ENCODE results near the gene MYO10. TPM values are rescaled to one million over a fixed set of nuclear protein-coding genes. Genes with fewer than 3 reads are reported as not detected.
A peak's percentile ranks its signal among the peaks of the same experiment; 100 is the strongest.

Gene MYO10
- total and polyA plus RNA-seq, 2 experiments from 2014 or later, result 119 to 276 TPM

DNA sequence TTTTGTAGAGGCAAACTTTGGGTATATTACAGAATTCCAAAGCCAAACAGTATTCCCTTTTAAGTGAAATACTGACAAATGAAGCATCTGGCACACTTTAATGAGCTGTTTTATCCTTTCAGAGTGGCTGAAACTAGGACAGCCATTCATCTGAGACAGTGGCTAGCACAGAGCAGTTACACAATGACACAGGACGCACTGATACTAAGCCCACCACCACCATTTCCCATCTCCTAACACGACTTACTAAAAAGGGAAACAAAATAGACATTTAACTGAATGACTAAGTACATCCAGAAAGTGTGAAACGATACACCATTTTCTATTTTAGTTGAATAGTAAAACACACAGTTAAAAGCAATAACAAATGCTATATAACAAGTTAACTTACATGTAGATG lies 198.9 kb downstream of the MYO10 start:
- no peaks in the 10 kb centered on the region; the same call in 1 of the 2 replicates for H3K36me3 ChIP-seq (ENCODE audit: insufficient read depth)
- H3K27ac Mint-ChIP-seq, result peak overlapping the region; percentile 79; the same call in 1 of the 2 replicates
- peak overlapping the region; percentile 93 for H3K27ac ChIP-seq (ENCODE audit: low read depth)
- peak overlapping the region; percentile 84 for H3K4me3 Mint-ChIP-seq
- peaks cover 3% of the 10 kb centered on the region for H3F3A ChIP-seq (replicated peaks; ENCODE audit: low read depth)
- peaks cover 3% of the 10 kb centered on the region for H3K27me3 Mint-ChIP-seq (ENCODE audit: insufficient read depth, low read depth, poor library complexity)
- TF ChIP-seq CTCF (conservative IDR thresholded peaks at IDR 0.05; ENCODE audit: low read depth in 2 of 2), result no peak
- no peak for TF ChIP-seq EZH2phosphoT487 (IDR thresholded peaks at IDR 0.05; ENCODE audit: unreplicated experiment)
- no peak for TF ChIP-seq STAT1 (IDR thresholded peaks at IDR 0.05; ENCODE audit: unreplicated experiment)
- no peak for TF ChIP-seq JUNB (IDR thresholded peaks at IDR 0.05; ENCODE audit: unreplicated experiment)
- TF ChIP-seq POLR2AphosphoS5 (IDR thresholded peaks at IDR 0.05; ENCODE audit: low read depth), result no peak
- no peak for TF ChIP-seq EZH2 (IDR thresholded peaks at IDR 0.05; ENCODE audit: low read depth, unreplicated experiment)
- TF ChIP-seq ZNF114 (CRISPR knock-in tag; IDR thresholded peaks at IDR 0.05), result no peak
- no peak for TF ChIP-seq CREB1 (CRISPR knock-in tag; IDR thresholded peaks at IDR 0.05; ENCODE audit: low read depth)
- TF ChIP-seq, protein P1, sequence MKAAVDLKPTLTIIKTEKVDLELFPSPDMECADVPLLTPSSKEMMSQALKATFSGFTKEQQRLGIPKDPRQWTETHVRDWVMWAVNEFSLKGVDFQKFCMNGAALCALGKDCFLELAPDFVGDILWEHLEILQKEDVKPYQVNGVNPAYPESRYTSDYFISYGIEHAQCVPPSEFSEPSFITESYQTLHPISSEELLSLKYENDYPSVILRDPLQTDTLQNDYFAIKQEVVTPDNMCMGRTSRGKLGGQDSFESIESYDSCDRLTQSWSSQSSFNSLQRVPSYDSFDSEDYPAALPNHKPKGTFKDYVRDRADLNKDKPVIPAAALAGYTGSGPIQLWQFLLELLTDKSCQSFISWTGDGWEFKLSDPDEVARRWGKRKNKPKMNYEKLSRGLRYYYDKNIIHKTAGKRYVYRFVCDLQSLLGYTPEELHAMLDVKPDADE (IDR thresholded peaks at IDR 0.05), result no peak
- TF ChIP-seq NANOG (IDR thresholded peaks at IDR 0.05; ENCODE audit: borderline replicate concordance), result no peak
- TF ChIP-seq REST (IDR thresholded peaks at IDR 0.05; ENCODE audit: unreplicated experiment), result no peak
- TF ChIP-seq ZNF331 (CRISPR knock-in tag; IDR thresholded peaks at IDR 0.05; ENCODE audit: low read depth), result no peak
- TF ChIP-seq, protein P2, sequence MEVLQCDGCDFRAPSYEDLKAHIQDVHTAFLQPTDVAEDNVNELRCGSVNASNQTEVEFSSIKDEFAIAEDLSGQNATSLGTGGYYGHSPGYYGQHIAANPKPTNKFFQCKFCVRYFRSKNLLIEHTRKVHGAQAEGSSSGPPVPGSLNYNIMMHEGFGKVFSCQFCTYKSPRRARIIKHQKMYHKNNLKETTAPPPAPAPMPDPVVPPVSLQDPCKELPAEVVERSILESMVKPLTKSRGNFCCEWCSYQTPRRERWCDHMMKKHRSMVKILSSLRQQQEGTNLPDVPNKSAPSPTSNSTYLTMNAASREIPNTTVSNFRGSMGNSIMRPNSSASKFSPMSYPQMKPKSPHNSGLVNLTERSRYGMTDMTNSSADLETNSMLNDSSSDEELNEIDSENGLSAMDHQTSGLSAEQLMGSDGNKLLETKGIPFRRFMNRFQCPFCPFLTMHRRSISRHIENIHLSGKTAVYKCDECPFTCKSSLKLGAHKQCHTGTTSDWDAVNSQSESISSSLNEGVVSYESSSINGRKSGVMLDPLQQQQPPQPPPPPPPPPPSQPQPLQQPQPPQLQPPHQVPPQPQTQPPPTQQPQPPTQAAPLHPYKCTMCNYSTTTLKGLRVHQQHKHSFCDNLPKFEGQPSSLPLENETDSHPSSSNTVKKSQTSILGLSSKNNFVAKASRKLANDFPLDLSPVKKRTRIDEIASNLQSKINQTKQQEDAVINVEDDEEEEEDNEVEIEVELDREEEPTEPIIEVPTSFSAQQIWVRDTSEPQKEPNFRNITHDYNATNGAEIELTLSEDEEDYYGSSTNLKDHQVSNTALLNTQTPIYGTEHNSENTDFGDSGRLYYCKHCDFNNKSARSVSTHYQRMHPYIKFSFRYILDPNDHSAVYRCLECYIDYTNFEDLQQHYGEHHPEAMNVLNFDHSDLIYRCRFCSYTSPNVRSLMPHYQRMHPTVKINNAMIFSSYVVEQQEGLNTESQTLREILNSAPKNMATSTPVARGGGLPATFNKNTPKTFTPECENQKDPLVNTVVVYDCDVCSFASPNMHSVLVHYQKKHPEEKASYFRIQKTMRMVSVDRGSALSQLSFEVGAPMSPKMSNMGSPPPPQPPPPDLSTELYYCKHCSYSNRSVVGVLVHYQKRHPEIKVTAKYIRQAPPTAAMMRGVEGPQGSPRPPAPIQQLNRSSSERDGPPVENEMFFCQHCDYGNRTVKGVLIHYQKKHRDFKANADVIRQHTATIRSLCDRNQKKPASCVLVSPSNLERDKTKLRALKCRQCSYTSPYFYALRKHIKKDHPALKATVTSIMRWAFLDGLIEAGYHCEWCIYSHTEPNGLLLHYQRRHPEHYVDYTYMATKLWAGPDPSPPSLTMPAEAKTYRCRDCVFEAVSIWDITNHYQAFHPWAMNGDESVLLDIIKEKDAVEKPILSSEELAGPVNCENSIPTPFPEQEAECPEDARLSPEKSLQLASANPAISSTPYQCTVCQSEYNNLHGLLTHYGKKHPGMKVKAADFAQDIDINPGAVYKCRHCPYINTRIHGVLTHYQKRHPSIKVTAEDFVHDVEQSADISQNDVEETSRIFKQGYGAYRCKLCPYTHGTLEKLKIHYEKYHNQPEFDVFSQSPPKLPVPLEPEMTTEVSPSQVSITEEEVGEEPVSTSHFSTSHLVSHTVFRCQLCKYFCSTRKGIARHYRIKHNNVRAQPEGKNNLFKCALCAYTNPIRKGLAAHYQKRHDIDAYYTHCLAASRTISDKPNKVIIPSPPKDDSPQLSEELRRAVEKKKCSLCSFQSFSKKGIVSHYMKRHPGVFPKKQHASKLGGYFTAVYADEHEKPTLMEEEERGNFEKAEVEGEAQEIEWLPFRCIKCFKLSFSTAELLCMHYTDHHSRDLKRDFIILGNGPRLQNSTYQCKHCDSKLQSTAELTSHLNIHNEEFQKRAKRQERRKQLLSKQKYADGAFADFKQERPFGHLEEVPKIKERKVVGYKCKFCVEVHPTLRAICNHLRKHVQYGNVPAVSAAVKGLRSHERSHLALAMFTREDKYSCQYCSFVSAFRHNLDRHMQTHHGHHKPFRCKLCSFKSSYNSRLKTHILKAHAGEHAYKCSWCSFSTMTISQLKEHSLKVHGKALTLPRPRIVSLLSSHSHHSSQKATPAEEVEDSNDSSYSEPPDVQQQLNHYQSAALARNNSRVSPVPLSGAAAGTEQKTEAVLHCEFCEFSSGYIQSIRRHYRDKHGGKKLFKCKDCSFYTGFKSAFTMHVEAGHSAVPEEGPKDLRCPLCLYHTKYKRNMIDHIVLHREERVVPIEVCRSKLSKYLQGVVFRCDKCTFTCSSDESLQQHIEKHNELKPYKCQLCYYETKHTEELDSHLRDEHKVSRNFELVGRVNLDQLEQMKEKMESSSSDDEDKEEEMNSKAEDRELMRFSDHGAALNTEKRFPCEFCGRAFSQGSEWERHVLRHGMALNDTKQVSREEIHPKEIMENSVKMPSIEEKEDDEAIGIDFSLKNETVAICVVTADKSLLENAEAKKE (CRISPR knock-in tag; IDR thresholded peaks at IDR 0.05), result no peak
- H3K4me1 ChIP-seq (ENCODE audit: insufficient read depth), result peaks cover 46% of the 10 kb centered on the region
- ATAC-seq, result no peak
- H3K36me3 Mint-ChIP-seq (ENCODE audit: low read depth), result peaks cover 40% of the 10 kb centered on the region
- no peak for DNase-seq (ENCODE audit: low spot score)
- H3K9me2 ChIP-seq (ENCODE audit: insufficient read depth), result no peaks in the 10 kb centered on the region
- no peaks in the 10 kb centered on the region for H3K9me3 Mint-ChIP-seq
- peak overlapping the region; percentile 75 for H3K4me2 ChIP-seq
- H3K27me3 ChIP-seq (ENCODE audit: insufficient read depth), result no peaks in the 10 kb centered on the region
- peaks cover 11% of the 10 kb centered on the region; the same call in 1 of the 2 replicates for H4K20me1 ChIP-seq (replicated peaks; ENCODE audit: insufficient read depth)
- H3K79me2 ChIP-seq (replicated peaks; ENCODE audit: insufficient read depth), result peaks cover 74% of the 10 kb centered on the region
- no peak overlapping the region for H2AFZ ChIP-seq
- H3K4me3 ChIP-seq, result peak overlapping the region; percentile 74
- peaks cover 57% of the 10 kb centered on the region for H3K4me1 Mint-ChIP-seq

Measured in GM23338 (cell line).